K562 (cell line): Measurements from ENCODE around the gene CCDC47. TPM values are rescaled to one million over a fixed set of nuclear protein-coding genes. Genes with fewer than 3 reads are reported as not detected.
A peak's percentile ranks its signal among the peaks of the same experiment; 100 is the strongest.

ENCODE experiments used
- CC2D1A ChIP-seq: fragments of 450-650 bp; IDR thresholded peaks from 2 replicates; pipeline ENCODE4 v1.6.1; 2017; ENCODE audit warnings: mild to moderate bottlenecking
- CCAR2 ChIP-seq: fragments of 200-400 bp; formaldehyde crosslinking; IDR thresholded peaks from 2 replicates; pipeline ENCODE4 v1.6.1; 2017; ENCODE audit warnings: mild to moderate bottlenecking, low read depth, low read length
- ETV1 ChIP-seq: fragments of 450-650 bp; conservative IDR thresholded peaks from 2 replicates; pipeline ENCODE4 v1.6.1; 2016; ENCODE audit warnings: missing genetic modification characterization, control low read depth, low read depth, missing compliant biosample characterization
- HBP1 ChIP-seq: fragments of 450-650 bp; formaldehyde crosslinking; IDR thresholded peaks from 2 replicates; pipeline ENCODE4 v1.4.0; 2022; ENCODE audit warnings: missing genetic modification characterization
- NCOA1 ChIP-seq: fragments of 450-650 bp; IDR thresholded peaks from 2 replicates; pipeline ENCODE4 v1.6.1; 2016; ENCODE audit warnings: low read depth
- NFE2L1 ChIP-seq: fragments of 450-650 bp; IDR thresholded peaks from 2 replicates; pipeline ENCODE4 v1.6.1; 2016; ENCODE audit warnings: missing genetic modification characterization, low read depth, mild to moderate bottlenecking, missing compliant biosample characterization, moderate library complexity, borderline replicate concordance
- NR2C1 ChIP-seq, 2 experiments: fragments of 450-650 bp; IDR thresholded peaks; 2 replicates each; pipeline ENCODE4 v1.6.1; 2017; ENCODE audit warnings: mild to moderate bottlenecking in 2 of 2, antibody characterized with exemption in 1 of 2, inconsistent platforms in 1 of 2, missing compliant biosample characterization in 1 of 2, missing genetic modification characterization in 1 of 2
- SMARCB1 ChIP-seq: IDR thresholded peaks from 2 replicates; pipeline ENCODE4 v1.6.1; 2011; ENCODE audit warnings: improper control_type of control experiment, low read depth; ENCODE audit not compliant: insufficient read length
- SREBF2 ChIP-seq: sonication (generic); formaldehyde crosslinking; IDR thresholded peaks from 2 replicates; pipeline ENCODE4 v1.4.0; 2020; ENCODE audit warnings: mild to moderate bottlenecking, missing genetic modification reagents
- YY1 ChIP-seq, 3 experiments: IDR thresholded peaks; 2 replicates each; pipeline ENCODE4 v1.6.1; 2011; ENCODE audit warnings: low read length in 2 of 3, mild to moderate bottlenecking in 2 of 3, moderate library complexity in 2 of 3, borderline replicate concordance in 1 of 3, control low read depth in 1 of 3, low read depth in 1 of 3; ENCODE audit not compliant: insufficient read depth in 3 of 3, insufficient replicate concordance in 2 of 3, control insufficient read depth in 1 of 3, insufficient read length in 1 of 3; ENCODE audit errors: extremely low read depth in 1 of 3
- ZNF165 ChIP-seq: fragments of 250-450 bp; sonication (Bioruptor Pico); IDR thresholded peaks from 2 replicates; pipeline ENCODE4 v1.4.0; 2020; ENCODE audit warnings: borderline replicate concordance
- ZNF274 ChIP-seq: IDR thresholded peaks from 2 replicates; pipeline ENCODE4 v1.6.1; 2011; ENCODE audit warnings: low read depth, mild to moderate bottlenecking, low read length, moderate library complexity, borderline replicate concordance
- ZNF277 ChIP-seq: fragments of 250-450 bp; sonication (Bioruptor Pico); IDR thresholded peaks from 2 replicates; pipeline ENCODE4 v1.8.0; 2022; ENCODE audit warnings: inconsistent platforms, mild to moderate bottlenecking, moderate library complexity, borderline replicate concordance
- ZNF408 ChIP-seq: fragments of 250-450 bp; sonication (Bioruptor Pico); IDR thresholded peaks from 2 replicates; pipeline ENCODE4 v1.4.0; 2020; ENCODE audit warnings: low read depth, mild to moderate bottlenecking, moderate library complexity
- ZNF444 ChIP-seq: fragments of 250-450 bp; sonication (Bioruptor Pico); IDR thresholded peaks from 2 replicates; pipeline ENCODE4 v1.4.0; 2020; ENCODE audit warnings: mild to moderate bottlenecking, moderate library complexity
- ZNF592 ChIP-seq: fragments of 450-650 bp; IDR thresholded peaks from 2 replicates; pipeline ENCODE4 v1.6.1; 2017; ENCODE audit warnings: antibody characterized with exemption, mild to moderate bottlenecking
- polyA plus RNA-seq, 8 experiments: library from polyadenylated mRNA; depleted of rRNA in 4 of 8; stranded (reverse) in 5 of 8; unstranded in 3 of 8; fragments of >200 nt; fragmentation: Nextera tagmentation in 2 of 8; fragmentation: Illumina TruSeq in 1 of 8; extraction: Ambion mirVana in 2 of 8; extraction: Trizol in 1 of 8; gene quantifications; 2 replicates each; pipeline versions ENCODE4 v1.2.1 to v1.2.3, GENCODE V29; 2011 to 2014; ENCODE audit warnings: inconsistent platforms in 1 of 8, missing spikeins in 1 of 8
- total RNA-seq, 7 experiments: library from RNA; depleted of rRNA in 6 of 7; stranded (reverse); fragments of >200 nt in 6 of 7; fragmentation: Illumina TruSeq in 2 of 7; extraction: Trizol in 2 of 7; gene quantifications; 2 replicates each; pipeline versions ENCODE4 v1.2.1 to v1.2.3, GENCODE V29; 2011 to 2021; ENCODE audit warnings: low replicate concordance in 1 of 7

The CCDC47 gene
- total and polyA plus RNA-seq, 9 of the 15 experiments (the other 6 are each of a cell fraction or from before 2014, with no cell fraction given) = 15.5 to 162 (median 122) TPM

- TF ChIP-seq ZNF165 (CRISPR knock-in tag) = no peak
- TF ChIP-seq CCAR2 = no peak
- TF ChIP-seq ETV1 (tag) = peak; percentile 96
- no peak for TF ChIP-seq NFE2L1 (tag)
- TF ChIP-seq SREBF2 = no peak
- TF ChIP-seq YY1 (IDR thresholded peaks at IDR 0.05; ENCODE audit: borderline replicate concordance in 1 of 3, control insufficient read depth in 1 of 3, extremely low read depth in 1 of 3, insufficient read depth in 3 of 3, insufficient read length in 1 of 3, insufficient replicate concordance in 2 of 3, low read depth in 1 of 3, low read length in 2 of 3) = peak; percentile 75 to 93 (median 89)
- TF ChIP-seq ZNF592 = peak; percentile 51; the same call in 1 of the 2 replicates
- TF ChIP-seq HBP1 (CRISPR knock-in tag) = peak; percentile 68; the same call in 1 of the 2 replicates
- no peak for TF ChIP-seq ZNF408
- TF ChIP-seq NR2C1 (IDR thresholded peaks at IDR 0.05) = peak; percentile 100
- TF ChIP-seq NR2C1 (tag; IDR thresholded peaks at IDR 0.05) = peak; percentile 100
- TF ChIP-seq ZNF277 (CRISPR knock-in tag) = no peak
- no peak for TF ChIP-seq SMARCB1
- peak; percentile 87 for TF ChIP-seq NCOA1
- TF ChIP-seq ZNF274 = no peak
- no peak for TF ChIP-seq ZNF444 (CRISPR knock-in tag)
- TF ChIP-seq CC2D1A = no peak
Observed at GRCh38 chr17:63773272-63774140, at the start of gene CCDC47 (continued).
